ENCODE data around the gene ABCC1. TPM values are rescaled to one million over a fixed set of nuclear protein-coding genes. Genes with fewer than 3 reads are reported as not detected.
A peak's percentile ranks its signal among the peaks of the same experiment; 100 is the strongest.

Gene ABCC1
- total RNA-seq, 2 donors from 2014 or later = 33.4 to 87.7 TPM

DNA sequence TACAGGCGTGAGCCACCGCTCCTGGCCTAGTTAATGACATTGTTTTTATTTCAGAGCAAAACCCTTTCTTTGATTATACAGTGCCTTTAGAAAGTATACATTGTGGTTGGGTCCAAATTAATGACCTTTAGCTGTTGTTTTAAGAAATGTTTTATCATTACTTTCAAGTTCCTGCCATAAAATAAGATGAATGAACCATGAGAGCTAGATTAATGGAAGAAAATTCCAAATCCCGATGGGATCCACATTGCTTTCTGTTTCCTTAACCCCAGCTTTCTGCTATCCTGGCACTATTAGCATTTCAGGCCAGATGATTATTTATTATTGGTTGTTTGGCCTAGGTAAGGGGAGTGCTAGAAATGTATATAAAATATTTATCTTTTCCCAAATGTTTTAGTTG is 131.7 kb downstream of the ABCC1 start:
- Histone ChIP-seq H3K9me3 (no peaks in the 10 kb centered on the region), H3K27ac (peak overlapping the region; percentile 50 to 65), H3K4me3 (no peak overlapping the region), H3K27me3 (replicated peaks; ENCODE audit: insufficient read depth) (no peaks in the 10 kb centered on the region), H3K4me1 (replicated peaks) (no peaks in the 10 kb centered on the region), H3K36me3 (peaks cover 9 to 21% of the 10 kb centered on the region in 2 donors)
- intact Hi-C loops (cut with DNase I) = no loop called here
- WGBS = 80% methylated on average over 3 of the region's 3 CpGs
- DNase-seq (ENCODE audit: low spot score) = no peak
- TF ChIP-seq POLR2A (IDR thresholded peaks at IDR 0.05) = no peak
- TF ChIP-seq POLR2AphosphoS5 (IDR thresholded peaks at IDR 0.05) = no peak
- TF ChIP-seq, protein P1, sequence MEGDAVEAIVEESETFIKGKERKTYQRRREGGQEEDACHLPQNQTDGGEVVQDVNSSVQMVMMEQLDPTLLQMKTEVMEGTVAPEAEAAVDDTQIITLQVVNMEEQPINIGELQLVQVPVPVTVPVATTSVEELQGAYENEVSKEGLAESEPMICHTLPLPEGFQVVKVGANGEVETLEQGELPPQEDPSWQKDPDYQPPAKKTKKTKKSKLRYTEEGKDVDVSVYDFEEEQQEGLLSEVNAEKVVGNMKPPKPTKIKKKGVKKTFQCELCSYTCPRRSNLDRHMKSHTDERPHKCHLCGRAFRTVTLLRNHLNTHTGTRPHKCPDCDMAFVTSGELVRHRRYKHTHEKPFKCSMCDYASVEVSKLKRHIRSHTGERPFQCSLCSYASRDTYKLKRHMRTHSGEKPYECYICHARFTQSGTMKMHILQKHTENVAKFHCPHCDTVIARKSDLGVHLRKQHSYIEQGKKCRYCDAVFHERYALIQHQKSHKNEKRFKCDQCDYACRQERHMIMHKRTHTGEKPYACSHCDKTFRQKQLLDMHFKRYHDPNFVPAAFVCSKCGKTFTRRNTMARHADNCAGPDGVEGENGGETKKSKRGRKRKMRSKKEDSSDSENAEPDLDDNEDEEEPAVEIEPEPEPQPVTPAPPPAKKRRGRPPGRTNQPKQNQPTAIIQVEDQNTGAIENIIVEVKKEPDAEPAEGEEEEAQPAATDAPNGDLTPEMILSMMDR (IDR thresholded peaks at IDR 0.05) = no peak

- Histone ChIP-seq H3K36me3 (peaks cover 9 to 15% of the 10 kb centered on the region in 2 donors), H3K27ac (no peak overlapping the region), H3K9me3 (no peaks in the 10 kb centered on the region), H3K27me3 (replicated peaks; ENCODE audit: insufficient read depth) (no peaks in the 10 kb centered on the region), H3K4me3 (no peak overlapping the region), H3K4me1 (replicated peaks) (no peaks in the 10 kb centered on the region)
- no peak for TF ChIP-seq POLR2AphosphoS5 (IDR thresholded peaks at IDR 0.05)
- TF ChIP-seq, protein P1 (IDR thresholded peaks at IDR 0.05) = no peak
- no peak for TF ChIP-seq POLR2A (IDR thresholded peaks at IDR 0.05)
- intact Hi-C loops (cut with DNase I) = no loop called here
- DNase-seq (ENCODE audit: low spot score) = no peak
- WGBS = 94% methylated on average over 2 of the region's 2 CpGs
Observed at GRCh38 chr16:16082255-16082654, 132.8 kb downstream of the ABCC1 start.

DNA sequence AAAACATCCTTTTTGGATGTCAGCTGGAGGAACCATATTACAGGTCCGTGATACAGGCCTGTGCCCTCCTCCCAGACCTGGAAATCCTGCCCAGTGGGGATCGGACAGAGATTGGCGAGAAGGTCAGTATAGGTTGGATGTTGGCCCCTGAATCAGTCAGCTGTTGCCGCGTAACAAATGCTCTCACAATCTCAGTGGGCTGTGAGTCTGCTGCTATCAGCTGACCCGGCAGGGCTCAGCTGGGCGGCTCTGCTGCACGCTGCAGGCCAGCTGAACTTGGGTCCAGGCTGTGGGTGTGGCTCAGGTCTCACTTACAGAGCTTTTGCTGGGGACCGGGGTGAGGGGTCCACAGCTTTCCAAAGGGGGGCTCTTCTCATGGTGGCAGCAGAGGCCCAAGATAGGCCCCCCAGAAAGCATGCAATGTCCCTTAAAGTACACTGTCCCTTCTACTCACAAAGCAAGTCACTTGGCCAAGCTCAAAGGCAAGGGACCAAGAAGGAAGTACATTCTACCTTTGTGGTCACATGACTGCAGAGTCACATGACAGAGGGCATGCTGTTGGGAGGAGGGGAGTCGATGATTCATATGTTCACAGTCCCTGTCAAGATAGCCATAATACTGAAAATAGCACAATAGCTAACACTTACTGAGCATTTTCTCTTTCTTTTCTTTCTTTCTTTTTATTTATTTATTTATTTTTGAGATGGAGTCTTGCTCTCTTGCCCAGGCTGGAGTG is 134.2 kb downstream of the ABCC1 start:
- H3K27ac ChIP-seq = no peak overlapping the region
- no peaks in the 10 kb centered on the region for H3K9me3 ChIP-seq
- TF ChIP-seq POLR2A (IDR thresholded peaks at IDR 0.05) = no peak
- TF ChIP-seq POLR2AphosphoS5 (IDR thresholded peaks at IDR 0.05) = no peak
- no peaks in the 10 kb centered on the region for H3K27me3 ChIP-seq (replicated peaks; ENCODE audit: insufficient read depth)
- WGBS = 99% methylated on average over 10 of the region's 10 CpGs
- intact Hi-C loops (cut with DNase I) = no loop called here
- DNase-seq (ENCODE audit: low spot score) = no peak
- peaks cover 9 to 15% of the 10 kb centered on the region in 2 donors for H3K36me3 ChIP-seq
- H3K4me3 ChIP-seq = no peak overlapping the region
- H3K4me1 ChIP-seq (replicated peaks) = no peaks in the 10 kb centered on the region

GRCh38 chr16:16084874-16085273 is 135.5 kb downstream of the ABCC1 start:
- Histone ChIP-seq H3K36me3 (peaks cover 9 to 15% of the 10 kb centered on the region in 2 donors), H3K4me3 (no peak overlapping the region), H3K9me3 (no peaks in the 10 kb centered on the region), H3K4me1 (replicated peaks) (no peaks in the 10 kb centered on the region), H3K27me3 (replicated peaks; ENCODE audit: insufficient read depth) (no peaks in the 10 kb centered on the region), H3K27ac (peak overlapping the region in 1 of 2 donors; percentile 68)
- 100% methylated on average over 3 of the region's 3 CpGs for WGBS
- TF ChIP-seq, protein P1 (IDR thresholded peaks at IDR 0.05) = no peak
- TF ChIP-seq POLR2A (IDR thresholded peaks at IDR 0.05) (no peak), POLR2AphosphoS5 (IDR thresholded peaks at IDR 0.05) (no peak)
- intact Hi-C loops (cut with DNase I) = no loop called here
- no peak for DNase-seq (ENCODE audit: low spot score)

DNA sequence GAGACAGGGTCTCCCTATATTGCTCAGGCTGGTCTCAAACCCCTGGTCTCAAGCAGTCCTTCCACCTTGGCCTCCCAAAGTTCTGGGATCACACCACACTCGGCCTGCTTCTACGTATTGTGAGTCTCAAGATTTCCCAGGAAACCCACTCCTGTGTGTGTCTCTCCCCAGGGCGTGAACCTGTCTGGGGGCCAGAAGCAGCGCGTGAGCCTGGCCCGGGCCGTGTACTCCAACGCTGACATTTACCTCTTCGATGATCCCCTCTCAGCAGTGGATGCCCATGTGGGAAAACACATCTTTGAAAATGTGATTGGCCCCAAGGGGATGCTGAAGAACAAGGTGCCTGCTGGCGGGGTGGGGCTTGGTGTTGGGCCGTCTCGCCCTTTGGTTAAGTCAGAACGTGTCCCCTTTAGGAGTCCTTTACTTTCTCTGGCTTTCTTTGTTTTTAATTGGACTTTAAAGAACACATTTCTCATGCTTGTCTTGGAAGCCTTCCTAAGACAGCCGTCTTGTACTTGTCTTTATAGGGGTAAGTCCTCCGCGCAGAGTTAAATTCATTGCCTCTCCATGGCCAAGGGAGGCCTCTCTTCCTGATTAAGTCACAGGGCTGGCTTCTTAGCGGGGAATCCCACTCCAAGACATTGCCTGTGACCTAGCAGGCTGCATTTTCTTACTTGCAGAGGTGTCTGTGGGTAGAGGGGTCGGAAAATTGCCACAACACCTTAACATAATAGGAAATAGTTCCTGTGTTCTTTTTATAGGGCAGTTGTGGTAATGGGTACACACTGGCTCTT is 137.4 kb downstream of the ABCC1 start:
- Histone ChIP-seq H3K4me1 (replicated peaks) (no peaks in the 10 kb centered on the region), H3K27me3 (replicated peaks; ENCODE audit: insufficient read depth) (no peaks in the 10 kb centered on the region), H3K4me3 (no peak overlapping the region), H3K27ac (peak overlapping the region; percentile 67 to 68), H3K9me3 (no peaks in the 10 kb centered on the region), H3K36me3 (peaks cover 15 to 19% of the 10 kb centered on the region in 2 donors)
- 30% methylated on average over 18 of the region's 18 CpGs for WGBS
- peak; percentile 46 for DNase-seq (ENCODE audit: low spot score)
- TF ChIP-seq POLR2A (IDR thresholded peaks at IDR 0.05) (no peak), POLR2AphosphoS5 (IDR thresholded peaks at IDR 0.05) (peak; percentile 81)
- TF ChIP-seq, protein P1 (IDR thresholded peaks at IDR 0.05) = no peak
- intact Hi-C loops (cut with DNase I) = no loop called here
